Renal cortex interstitium (tissue), 11 donors: ENCODE measurements around the gene DOK1. TPM values are rescaled to one million over a fixed set of nuclear protein-coding genes. Genes with fewer than 3 reads are reported as not detected.
A peak's percentile ranks its signal among the peaks of the same experiment; 100 is the strongest.

Source experiments
- DNase-seq, 11 donors: peaks; one replicate each; pipeline ENCODE4 v3.0.0-alpha.2; 2013; ENCODE audit warnings: low read depth in 9 of 11, low spot score in 4 of 11; ENCODE audit errors: extremely low read depth in 1 of 11
- polyA plus RNA-seq, 3 donors: library from polyadenylated mRNA; unstranded; fragments of 120-200 nt; gene quantifications; one replicate each; pipeline ENCODE4 v1.2.1, GENCODE V29; 2013; ENCODE audit not compliant: insufficient read length in 3 of 3

The DOK1 gene
- polyA plus RNA-seq, 3 donors: 7.5 to 9.4 (median 9.3) TPM

- no peak for DNase-seq
Observed at GRCh38 chr2:74537140-74537539, 17.4 kb upstream of the DOK1 start.

GRCh38 chr2:74538881-74539339, 15.6 kb upstream of the DOK1 start:
- DNase-seq: no peak

GRCh38 chr2:74540291-74540690, 14.2 kb upstream of the DOK1 start:
- DNase-seq: no peak

GRCh38 chr2:74542978-74543377, 11.5 kb upstream of the DOK1 start:
- DNase-seq: no peak

- DNase-seq: no peak
Observed at GRCh38 chr2:74544634-74545033, 9.9 kb upstream of the DOK1 start.

- no peak for DNase-seq
Observed at GRCh38 chr2:74546004-74546403, 8.5 kb upstream of the DOK1 start.

- DNase-seq: peak in 2 of 11 donors; percentile 9 to 14
Observed at GRCh38 chr2:74548285-74548899, 6.1 kb upstream of the DOK1 start.

GRCh38 chr2:74548900-74549826, 5.4 kb upstream of the DOK1 start:
- DNase-seq: peak in 3 of 11 donors; percentile 39 to 56 (median 54)

- no peak for DNase-seq
Observed at GRCh38 chr2:74550231-74550630, 4.3 kb upstream of the DOK1 start.

GRCh38 chr2:74551530-74551929, 3.0 kb upstream of the DOK1 start:
- no peak for DNase-seq

GRCh38 chr2:74551942-74552913, 2.3 kb upstream of the DOK1 start:
- DNase-seq: no peak

GRCh38 chr2:74552914-74553811, 1.4 kb upstream of the DOK1 start:
- peak in 1 of 11 donors; percentile 23 for DNase-seq

GRCh38 chr2:74554820-74555531, 456 bp downstream of the DOK1 start:
- peak in 3 of 11 donors; percentile 31 to 51 (median 36) for DNase-seq

- no peak for DNase-seq
Observed at GRCh38 chr2:74555610-74556103, 1.1 kb downstream of the DOK1 start.

- DNase-seq: no peak
Observed at GRCh38 chr2:74556159-74556558, 1.6 kb downstream of the DOK1 start.

- DNase-seq: no peak
Observed at GRCh38 chr2:74556831-74557370, 2.4 kb downstream of the DOK1 start.
